K562 (cell line): ENCODE measurements around the gene SOX12. TPM values are rescaled to one million over a fixed set of nuclear protein-coding genes. Genes with fewer than 3 reads are reported as not detected.

Source experiments
- ATF7 ChIP-seq: fragments of 450-650 bp; IDR thresholded peaks from 2 replicates; pipeline ENCODE4 v1.7.1; 2014; ENCODE audit warnings: mild to moderate bottlenecking, moderate library complexity
- E2F6 ChIP-seq, 2 experiments: IDR thresholded peaks; 2 replicates each; pipeline ENCODE4 v1.6.1; 2011; ENCODE audit warnings: borderline replicate concordance in 1 of 2, control low read depth in 1 of 2, low read depth in 1 of 2, low read length in 1 of 2, mild to moderate bottlenecking in 1 of 2, mixed read lengths in 1 of 2, moderate library complexity in 1 of 2; ENCODE audit not compliant: insufficient read depth in 1 of 2, insufficient read length in 1 of 2, poor library complexity in 1 of 2, severe bottlenecking in 1 of 2; ENCODE audit errors: extremely low read depth in 1 of 2
- MGA ChIP-seq: fragments of 450-650 bp; IDR thresholded peaks from 2 replicates; pipeline ENCODE4 v1.6.1; 2016; ENCODE audit warnings: mild to moderate bottlenecking, moderate library complexity
- RCOR1 ChIP-seq, 2 experiments: IDR thresholded peaks; 2 replicates each; pipeline ENCODE4 v1.6.1; 2012; ENCODE audit warnings: low read depth in 2 of 2, low read length in 2 of 2, borderline replicate concordance in 1 of 2, improper control_type of control experiment in 1 of 2
- TAF9B ChIP-seq: fragments of 450-650 bp; IDR thresholded peaks from 2 replicates; pipeline ENCODE4 v1.6.1; 2018; ENCODE audit warnings: mild to moderate bottlenecking; ENCODE audit not compliant: partially characterized antibody
- ZNF740 ChIP-seq, 3 experiments: fragments of 200-800 bp in 1 of 3; sonication (Bioruptor generic) in 1 of 3; sonication (generic) in 1 of 3; formaldehyde crosslinking in 1 of 3; IDR thresholded peaks; 2 replicates each; pipeline versions ENCODE4 v1.6.1 to v1.8.0; 2016 to 2022; ENCODE audit warnings: mild to moderate bottlenecking in 2 of 3, missing compliant biosample characterization in 2 of 3, missing genetic modification characterization in 2 of 3, missing genetic modification reagents in 1 of 3
- polyA plus RNA-seq, 8 experiments: library from polyadenylated mRNA; depleted of rRNA in 4 of 8; stranded (reverse) in 5 of 8; unstranded in 3 of 8; fragments of >200 nt; fragmentation: Nextera tagmentation in 2 of 8; fragmentation: Illumina TruSeq in 1 of 8; extraction: Ambion mirVana in 2 of 8; extraction: Trizol in 1 of 8; gene quantifications; 2 replicates each; pipeline versions ENCODE4 v1.2.1 to v1.2.3, GENCODE V29; 2011 to 2014; ENCODE audit warnings: inconsistent platforms in 1 of 8, missing spikeins in 1 of 8
- total RNA-seq, 7 experiments: library from RNA; depleted of rRNA in 6 of 7; stranded (reverse); fragments of >200 nt in 6 of 7; fragmentation: Illumina TruSeq in 2 of 7; extraction: Trizol in 2 of 7; gene quantifications; 2 replicates each; pipeline versions ENCODE4 v1.2.1 to v1.2.3, GENCODE V29; 2011 to 2021; ENCODE audit warnings: low replicate concordance in 1 of 7

The SOX12 gene
- total and polyA plus RNA-seq, 9 of the 15 experiments (the other 6 are each of a cell fraction or from before 2014, with no cell fraction given), result 0.42 to 26.3 (median 2.6) TPM

- TF ChIP-seq MGA (peak; percentile 95), RCOR1 (IDR thresholded peaks at IDR 0.05; ENCODE audit: borderline replicate concordance in 1 of 2, low read depth in 2 of 2, low read length in 2 of 2) (peak in 1 of 2 experiments; percentile 66; a peak in 2 of 4 replicates), ATF7 (peak; percentile 65), E2F6 (IDR thresholded peaks at IDR 0.05; ENCODE audit: borderline replicate concordance in 1 of 2, extremely low read depth in 1 of 2, insufficient read depth in 1 of 2, insufficient read length in 1 of 2, low read depth in 1 of 2, low read length in 1 of 2, poor library complexity in 1 of 2, severe bottlenecking in 1 of 2) (peak; percentile 90 to 95), ZNF740 (CRISPR knock-in tag; IDR thresholded peaks at IDR 0.05) (no peak), ZNF740 (tag; IDR thresholded peaks at IDR 0.05) (no peak), TAF9B (peak; percentile 37)
- TF ChIP-seq, all 486 proteins: peak for 136
These were observed 28.0 kb upstream of the SOX12 start, which contains the start of gene ZCCHC3 (continued) for GRCh38 chr20:297098-297924.
